CD4-positive, alpha-beta T cell treated with Interleukin-15 for 4 hours (primary cell): ENCODE data around the gene RAX2.
"Not testable (repeated sequence)": the region's sequence is repeated elsewhere in the genome, so short reads cannot be mapped to it uniquely, and the experiment has no call there.

Experiments
- DNase-seq: peaks from one replicate; pipeline ENCODE4 v3.0.0-alpha.2; 2020; ENCODE audit warnings: low spot score

RAX2 gene

DNA sequence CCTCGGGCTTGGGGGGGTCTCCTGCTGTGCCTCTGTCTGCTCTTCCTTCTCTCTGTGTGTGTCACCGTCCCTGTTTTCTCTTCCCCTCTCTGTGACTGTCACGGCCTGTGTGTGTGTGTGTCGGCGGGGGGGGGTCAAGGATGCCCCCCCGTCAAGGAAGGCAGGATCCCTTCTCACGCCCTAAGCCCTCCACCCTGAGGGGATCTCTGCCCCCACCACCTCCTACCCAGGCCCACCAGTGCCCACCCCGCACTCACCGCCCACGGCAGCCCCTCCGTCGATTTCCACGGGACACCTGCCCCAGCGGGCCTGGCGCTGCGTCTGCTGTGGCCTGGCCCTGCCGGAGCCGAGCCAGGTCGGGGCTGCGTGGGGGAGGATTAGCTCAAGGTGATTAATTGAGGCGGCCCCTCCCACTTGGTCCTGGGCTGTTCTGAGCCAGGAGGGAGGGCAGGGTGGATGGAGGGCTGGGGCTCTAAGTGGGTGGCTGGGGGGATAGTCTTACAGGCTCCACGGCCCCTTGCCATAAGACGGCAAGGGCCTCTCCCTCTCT lies at the start of gene RAX2:
RAX2 (minus strand) TSS at position 323 of the 550 bp plus-strand sequence. CDS start 486 bp downstream, outside the sequence.
- no peak for DNase-seq

DNA sequence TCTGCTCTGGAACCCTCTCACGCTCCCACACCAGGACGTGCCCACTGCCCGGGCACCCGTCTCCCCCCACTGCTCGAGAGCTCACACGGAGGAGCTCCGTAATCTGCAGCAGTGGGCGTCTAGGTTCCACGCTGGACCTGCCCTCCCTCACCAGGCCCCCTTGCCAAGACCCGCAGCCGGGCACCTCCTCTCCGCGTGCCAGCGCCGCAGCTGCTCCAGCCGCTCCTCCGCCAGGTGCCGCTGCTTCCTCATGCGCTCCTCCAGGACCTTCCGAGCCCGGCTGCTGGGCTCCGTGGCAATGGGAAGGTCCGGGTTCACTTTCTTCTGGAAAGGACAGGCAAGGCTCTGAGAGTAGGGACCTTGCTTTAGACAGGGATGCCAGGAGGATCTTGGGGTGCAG lies 49.1 kb upstream of the RAX2 start:
- DNase-seq, result no peak

DNA sequence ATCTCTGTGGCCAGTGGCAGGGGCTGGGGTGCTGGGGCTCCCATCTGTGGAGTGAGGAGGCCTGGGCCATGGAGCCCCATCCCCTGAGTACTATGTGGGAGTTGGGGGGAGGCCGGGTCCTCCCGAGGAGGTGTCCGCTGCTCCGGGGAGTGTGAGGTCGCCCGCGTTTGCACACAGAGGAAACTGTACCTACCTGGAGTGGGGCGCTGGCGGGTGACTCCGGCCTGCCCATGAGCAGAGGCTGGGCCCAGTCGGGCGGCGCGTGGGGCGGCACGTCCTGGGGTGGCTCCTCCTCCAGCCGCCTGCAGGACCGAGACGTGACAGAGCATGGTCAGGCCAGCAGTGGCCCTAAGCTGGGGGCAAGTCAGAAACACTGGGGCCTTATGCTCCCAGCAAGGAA lies 48.0 kb upstream of the RAX2 start:
- DNase-seq, result no peak

DNA sequence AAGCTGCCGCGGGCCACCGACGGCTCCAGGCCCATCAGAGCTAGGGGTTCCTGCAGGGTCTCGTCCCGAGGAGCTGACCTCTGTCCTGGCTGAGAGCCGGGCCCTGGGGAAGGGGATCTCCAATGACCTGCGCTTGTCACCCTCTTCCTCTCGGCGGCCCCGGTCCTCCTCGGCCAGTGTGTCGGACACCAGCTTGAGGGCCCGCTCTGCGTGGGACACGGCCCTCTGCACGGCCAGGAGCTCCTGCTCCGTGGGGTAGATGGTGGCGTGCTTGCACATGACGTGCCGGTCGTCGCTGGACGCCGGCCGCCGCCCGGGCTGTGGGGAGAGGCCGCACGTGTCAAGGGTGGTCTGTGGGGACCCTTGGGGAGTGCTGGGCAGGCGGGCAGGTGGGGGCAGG lies 46.9 kb upstream of the RAX2 start:
- DNase-seq, result no peak

DNA sequence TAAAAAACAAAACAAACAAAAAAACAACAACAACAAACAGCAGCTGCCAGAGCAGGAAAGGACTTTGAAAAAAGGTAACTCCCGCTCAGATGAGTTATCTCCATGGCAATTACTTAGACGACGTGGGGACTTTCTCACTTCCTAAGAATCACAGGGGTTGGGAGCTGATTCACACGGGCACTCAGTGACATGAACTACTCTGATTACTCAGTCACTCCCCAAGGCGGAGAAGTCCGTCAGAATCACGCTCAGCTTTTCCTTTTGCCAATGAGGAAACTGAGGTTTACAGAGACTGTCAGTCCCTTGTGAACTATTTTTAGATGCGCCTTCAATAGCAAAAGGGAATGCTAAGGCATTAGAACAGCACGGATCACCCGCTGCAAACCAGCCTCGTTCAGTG lies 46.4 kb upstream of the RAX2 start:
- peak; percentile 12 for DNase-seq

DNA sequence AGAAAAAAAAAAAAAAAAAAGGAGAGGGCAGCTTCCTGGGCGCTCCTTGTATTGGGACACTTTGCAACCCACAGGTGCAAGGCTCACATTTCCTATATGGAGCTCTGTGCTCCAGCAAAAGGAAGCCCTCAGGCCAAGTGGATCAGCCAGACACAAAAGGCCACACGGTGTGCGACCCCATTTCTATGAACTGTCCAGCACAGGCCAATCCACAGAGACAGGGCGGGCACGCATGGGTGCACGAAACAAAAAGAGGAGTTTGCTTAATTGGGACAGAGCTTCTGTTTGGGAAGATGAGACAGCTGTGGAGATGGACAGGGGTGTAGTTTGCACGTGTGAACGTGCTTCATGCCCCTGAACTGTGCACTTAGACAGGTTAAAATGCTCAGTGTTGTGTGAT lies 45.7 kb upstream of the RAX2 start:
- no peak for DNase-seq

DNA sequence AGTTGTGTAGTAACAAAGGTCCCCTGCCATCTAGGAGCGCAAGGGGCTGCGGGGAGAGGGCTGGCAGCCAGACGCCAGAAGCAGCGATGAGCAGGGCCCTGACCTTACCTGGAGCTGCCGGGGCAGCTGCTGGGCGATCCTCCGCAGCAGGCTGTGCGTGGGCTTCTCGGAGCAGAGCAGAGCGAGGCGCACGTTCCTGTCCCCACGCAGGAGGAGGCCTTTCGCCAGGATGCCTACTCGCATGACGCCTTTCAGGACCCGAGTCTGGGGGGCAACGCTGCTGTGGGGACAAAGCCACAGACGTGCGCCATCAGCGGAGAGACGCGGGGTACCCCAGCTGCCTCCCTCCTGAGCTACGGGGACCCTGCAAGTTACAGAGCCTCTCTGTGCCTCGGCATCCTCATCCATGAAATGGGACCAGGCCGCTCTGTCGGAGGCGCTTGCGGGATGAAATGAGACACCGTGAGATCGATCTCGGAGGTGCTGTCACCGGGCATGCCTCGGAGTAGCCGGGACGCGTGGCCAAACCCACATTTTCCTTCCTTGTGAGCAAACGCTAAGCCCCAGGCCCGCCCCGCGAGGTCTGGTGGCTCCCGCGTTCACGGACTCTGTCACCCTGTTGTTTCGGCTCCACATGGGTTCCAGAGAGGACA lies 44.7 kb upstream of the RAX2 start:
- no peak for DNase-seq

DNA sequence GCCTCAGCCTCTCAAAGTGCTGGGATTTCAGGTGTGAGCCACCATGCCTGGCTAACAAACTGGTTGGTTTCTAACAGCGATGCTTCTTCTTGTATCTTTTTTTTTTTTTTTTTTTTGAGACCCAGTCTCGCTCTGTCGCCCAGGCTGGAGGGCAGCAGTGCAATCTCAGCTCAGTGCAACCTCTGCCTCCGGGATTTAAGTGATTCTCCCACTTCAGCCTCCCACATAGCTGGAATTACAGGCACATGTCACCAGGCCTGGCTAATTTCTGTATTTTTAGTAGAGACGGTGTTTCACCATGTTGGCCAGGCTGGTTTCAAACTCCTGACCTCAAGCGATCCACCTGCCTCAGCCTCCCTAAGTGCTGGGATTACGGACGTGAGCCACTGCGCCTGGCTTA lies 44.1 kb upstream of the RAX2 start:
- DNase-seq, result not testable (repeated sequence)

DNA sequence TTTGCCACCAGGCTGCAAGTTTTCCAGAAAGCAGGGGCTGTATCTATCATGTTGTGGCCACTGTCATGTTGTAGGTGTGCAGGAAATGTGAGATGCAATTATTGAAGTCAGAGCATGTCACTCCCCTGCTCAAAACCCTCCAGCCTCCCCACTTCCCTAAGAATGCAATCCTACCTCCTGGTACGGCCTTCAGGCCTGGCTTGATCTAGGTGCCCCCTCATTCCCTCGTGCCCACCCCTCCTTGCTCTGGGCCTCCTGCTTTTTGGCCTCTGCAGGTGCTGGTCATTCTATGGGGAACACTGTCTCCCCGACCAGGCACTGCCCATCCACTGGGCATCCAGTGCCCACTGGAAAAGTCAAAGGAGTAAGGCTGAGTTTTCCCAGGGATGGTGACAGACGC lies 42.6 kb upstream of the RAX2 start:
- DNase-seq, result no peak

DNA sequence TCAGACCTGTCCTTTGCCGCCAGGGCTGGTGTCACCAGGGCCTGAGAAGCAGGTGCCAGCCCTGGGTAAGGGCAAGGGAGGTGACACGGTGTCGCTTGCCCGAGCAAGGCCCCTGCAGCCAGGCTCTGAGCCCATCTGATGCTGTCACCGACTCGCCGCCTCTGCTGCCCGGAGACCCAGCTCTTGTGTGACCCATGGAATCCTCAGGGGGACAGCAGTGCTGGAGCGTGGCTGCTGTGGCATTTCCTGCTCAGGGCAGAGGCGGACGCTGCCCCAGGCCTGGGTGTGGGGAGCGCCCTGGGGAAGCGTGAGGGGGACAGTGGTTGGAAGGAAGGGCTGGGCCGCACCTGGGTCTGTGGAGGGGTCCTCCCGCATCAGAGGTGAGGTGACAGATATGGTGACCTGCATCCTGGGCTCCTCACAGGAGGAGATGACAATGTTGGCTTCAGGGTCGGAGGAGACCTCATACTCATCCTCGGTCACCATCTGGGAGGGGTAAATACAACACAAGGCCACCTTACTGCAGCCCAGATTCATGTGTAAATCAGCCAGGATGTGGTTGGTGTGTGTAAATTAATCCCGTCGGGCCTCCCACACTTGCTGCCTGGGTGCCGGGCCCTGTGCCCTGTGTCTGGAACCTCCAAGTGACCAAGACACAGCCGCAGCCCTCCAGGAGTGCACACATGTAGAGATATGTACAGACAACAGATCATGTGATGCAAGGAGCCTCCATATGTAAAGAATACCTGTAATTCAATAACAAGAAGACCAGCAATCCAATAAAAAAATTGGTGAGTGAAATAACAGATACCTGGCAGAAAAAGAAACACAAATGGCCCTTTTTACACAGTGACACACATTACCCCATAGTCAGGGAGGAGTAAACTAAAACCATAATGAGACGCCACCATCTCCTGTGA lies 41.7 kb upstream of the RAX2 start:
- DNase-seq, result peak; percentile 15

DNA sequence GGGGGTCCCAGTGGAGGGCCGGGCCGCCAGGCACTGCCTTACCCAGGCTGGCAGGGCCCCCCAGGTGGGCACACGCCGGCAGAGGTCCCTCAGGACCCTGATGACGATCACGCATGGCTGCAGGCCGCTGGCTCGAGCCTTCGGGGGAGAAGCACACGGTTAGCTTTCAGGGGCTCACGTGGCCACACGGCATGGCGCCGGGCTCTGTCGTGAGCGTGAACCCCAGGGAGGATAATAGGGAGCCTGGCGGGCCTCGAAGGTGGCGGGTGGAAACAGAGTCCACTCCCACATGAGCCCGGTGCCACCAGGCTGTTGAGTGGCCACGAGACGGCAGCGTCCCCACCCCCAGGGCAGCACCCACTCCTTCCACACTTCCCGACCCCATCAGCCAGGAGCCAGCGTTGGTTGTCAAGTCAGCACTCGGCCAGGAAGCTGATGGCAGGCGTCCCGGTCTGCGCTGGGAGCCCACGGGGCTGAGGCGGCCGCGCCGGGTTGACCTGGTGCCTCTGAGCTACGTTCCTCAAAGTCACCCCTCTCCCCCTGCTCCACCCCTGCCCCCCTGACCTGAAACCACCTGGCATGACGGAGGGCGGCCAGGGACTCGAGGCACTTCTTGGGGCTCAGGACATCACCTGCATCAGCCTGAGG lies 38.8 kb upstream of the RAX2 start:
- no peak for DNase-seq

DNA sequence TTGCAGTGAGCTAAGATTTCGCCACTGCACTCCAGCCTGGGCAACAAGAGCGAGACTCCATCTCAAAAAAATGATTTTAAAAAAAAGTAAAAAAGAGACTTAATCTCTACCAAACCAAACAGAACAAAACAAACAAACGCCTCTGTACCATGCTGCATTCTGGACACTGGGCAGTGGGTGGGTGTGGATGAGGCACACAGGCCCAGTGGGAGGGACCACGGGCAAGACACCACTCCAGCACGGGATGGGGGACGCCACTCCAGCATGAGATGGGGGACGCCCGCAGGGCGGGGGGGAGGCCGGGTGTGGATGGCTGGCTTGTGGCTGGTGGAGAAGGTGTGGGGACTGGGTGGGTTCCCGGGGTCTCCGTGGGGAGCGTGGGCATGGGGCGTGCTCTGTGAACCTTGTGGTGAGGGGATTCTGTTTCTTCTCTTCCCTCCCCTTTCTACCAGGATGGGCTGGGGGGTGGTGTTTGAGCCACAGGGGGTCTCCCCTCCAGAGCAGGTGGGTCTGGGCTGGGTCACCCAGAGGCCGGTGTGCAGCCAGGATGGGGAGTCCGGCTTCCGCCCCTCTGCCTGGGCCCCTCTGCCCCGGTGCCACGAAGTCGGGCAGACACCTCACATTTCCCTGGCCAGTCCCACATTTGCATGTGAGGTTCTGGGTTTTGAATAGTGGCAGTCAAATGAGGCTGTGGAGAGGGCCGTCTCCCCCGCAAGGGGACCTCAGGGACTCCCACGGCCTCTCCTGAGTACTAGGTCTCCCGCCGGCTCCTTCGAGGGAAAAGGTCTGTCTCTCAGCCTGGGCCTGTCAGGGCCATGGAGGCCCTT lies 38.1 kb upstream of the RAX2 start:
- no peak for DNase-seq

DNA sequence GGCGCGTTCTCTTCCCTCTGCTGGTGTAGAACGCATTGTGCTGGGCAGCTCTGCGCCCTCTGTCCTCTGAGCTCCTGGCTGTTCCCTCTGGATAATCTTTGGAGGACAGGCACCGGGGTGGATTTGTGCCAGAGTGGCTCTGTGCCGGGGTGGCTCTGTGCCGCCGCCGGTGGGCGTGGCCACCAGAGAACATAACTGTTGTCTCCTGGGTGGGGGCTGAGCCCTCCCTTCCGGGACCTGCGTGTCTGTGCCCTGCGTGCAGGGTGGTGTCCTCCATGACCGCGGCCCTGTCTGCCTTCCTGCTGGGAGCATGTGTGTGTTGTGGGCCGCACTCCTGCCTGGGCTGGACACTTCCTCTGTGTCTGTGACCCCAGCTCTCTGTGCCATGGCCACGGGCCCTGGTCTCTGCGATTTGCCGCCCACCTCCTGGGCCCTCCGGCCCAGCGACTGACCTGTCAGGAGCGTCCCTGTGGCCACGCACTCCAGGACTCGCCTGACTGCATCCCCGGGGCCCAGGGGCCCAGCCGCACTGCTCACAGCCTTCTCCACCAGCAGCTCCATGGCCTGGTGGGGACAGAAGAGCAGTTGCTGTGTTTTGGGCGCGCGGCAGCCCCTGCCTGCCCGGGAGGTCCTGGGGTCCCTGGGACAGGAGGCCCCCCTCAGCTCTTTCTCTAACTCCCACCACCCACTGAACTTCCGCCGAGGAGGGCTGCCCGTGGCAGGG lies 36.6 kb upstream of the RAX2 start:
- DNase-seq, result no peak

DNA sequence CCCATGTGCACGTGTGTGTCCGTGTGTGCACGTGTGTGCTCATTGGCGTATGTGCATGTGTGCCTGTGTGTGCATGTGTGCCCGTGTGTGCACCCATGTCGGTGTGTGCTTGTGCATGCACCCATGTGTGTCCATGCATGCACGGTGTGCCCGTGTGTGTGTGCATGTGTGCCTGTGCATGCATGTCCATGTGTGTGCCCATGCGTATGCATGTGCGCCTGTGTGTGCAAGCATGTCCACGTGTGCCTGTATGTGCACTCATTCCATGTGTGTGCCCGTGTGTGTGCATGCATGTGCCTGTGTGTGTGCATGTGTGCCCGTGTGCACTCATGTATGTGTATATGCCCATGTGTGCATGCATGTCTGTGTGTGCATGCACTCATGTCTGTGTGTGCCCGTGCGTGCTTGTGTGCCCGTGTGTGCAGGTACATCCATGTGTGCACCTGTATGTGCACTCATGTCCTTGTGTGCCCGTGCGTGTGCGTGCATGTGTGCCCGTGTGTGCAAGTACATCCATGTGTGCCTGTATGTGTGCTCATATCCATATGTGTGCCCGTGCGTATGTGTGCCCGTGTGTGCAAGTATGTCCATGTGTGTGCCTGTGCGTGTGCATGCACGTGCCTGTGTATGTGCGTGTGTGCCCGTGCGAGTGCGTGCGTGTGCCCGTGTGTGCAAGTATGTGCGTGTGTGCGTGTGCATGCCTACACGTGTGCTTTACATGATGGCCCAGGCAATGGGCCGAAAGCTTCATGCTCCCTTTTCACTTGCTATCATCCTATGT lies 35.7 kb upstream of the RAX2 start:
- DNase-seq, result no peak

DNA sequence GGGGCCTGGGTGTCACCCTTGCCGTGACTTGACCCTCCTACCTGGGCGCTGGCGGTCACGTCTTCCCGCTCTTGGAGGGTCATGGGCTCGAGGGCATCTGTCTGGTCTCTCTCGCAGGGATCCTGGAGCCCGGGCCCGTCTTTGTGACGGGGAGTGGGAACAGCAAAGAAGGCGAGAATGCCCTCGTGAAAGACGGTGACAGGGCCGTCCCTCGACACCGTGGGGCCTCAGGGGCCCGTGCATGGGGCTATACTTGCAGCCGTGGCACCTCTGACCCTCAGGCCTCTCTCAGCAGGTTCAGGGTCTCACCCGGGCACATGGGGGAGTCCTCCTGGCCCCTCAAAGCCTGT lies 35.1 kb upstream of the RAX2 start:
- DNase-seq, result no peak

DNA sequence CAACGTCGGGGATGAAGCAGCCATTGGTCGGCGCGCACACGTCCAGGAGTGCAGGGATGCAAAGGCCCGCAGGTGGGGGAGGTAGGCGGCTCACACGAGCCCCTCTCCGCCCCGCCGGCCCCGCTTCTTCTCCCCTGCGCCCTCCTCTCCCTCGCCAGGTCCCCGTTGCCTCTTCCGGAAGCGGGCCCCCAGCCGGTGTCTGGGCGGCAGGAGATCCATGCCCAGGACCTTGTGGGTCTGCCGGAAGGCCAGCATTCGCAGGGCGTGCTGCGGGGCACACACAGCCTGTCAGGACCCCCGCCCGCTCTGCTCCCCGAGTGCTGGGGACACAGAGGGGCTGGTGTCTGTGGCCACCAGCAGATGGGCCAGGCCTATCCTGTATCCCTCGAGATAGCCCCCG lies 33.8 kb upstream of the RAX2 start:
- no peak for DNase-seq

DNA sequence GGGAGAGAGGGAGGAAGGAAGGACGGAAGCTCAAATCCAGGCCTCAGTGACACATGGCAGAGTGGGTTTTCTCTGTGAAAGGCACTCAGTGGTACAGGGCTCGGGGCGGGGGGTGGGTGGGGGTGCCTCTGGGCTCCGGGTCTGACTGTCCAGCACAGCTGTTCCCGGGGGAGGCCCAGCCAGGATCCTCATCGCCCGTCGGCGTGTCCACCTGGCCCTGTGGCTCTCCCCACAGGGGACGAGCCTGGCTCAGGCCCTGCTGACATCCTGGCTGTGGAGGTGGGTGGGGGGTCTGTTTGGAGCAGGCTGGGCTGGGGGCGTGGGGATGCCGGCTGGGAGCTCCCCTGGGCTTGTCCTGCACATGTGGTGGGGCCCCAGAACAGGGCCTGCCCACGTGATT lies 32.4 kb upstream of the RAX2 start:
- no peak for DNase-seq

DNA sequence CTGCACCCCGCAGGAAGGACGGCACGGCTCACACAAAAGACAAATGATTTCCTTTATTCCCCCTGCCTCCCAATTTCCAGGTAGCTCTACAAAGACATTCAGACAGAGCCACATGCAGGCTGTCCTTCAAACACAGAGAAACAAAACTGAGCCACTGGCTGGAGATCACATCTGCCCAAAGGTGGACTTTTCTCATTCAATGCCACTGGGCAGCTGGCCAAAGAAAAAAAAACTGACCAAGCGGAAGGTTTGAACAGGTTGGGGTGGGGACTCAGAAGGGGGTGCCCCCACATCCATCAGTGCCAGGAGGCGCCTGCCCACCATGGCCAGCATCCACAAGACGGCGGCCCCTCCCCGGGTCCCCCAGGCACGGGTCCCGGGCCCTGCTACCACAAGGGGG lies 32.0 kb upstream of the RAX2 start:
- DNase-seq, result no peak

DNA sequence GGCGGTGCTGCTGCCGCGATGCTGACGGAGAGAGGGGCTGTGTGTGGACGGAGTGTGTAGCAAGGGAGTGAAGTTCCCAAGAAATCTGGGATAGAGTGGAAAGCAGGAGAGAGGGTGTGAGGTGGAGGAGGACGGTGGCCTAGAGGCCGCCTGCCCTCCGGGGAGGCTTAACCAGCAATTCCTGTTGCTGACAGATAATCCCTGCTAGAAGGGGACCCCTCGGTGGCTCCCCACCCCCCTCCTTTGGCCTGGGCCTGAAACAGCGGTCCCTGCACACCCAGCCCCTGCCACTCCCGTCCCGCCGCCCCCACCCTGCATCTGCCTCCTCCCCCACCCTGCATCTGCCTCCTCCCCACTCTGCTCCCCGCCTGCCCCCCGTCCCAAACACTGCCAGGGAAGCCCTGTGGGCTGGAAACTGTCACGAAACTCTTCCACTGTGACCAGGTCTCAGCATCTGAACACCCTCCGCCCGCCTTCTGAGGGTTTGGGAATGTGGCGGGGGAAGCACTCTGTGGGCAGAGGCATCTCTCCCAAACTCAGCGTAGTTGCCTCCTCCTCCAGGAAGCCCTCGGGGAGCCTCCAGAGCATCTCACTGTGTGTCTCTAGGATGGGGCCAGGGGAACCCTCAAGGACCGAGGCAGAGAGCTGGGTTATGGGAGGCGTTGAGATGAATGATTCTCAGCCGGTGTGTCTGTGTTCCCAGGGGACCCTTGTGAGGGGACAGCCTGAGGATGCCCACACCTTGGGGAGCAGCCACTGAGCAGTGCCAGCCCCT lies 31.3 kb upstream of the RAX2 start:
- no peak for DNase-seq
